K562 (cell line): ENCODE data around the gene ATAD3C. TPM values are rescaled to one million over a fixed set of nuclear protein-coding genes. Genes with fewer than 3 reads are reported as not detected.

Experiments used
- BACH1 ChIP-seq: fragments of 200-800 bp; sonication (Bioruptor generic); IDR thresholded peaks from 2 replicates; pipeline ENCODE4 v1.6.1; 2016; ENCODE audit warnings: missing genetic modification characterization, missing compliant biosample characterization
- CBX8 ChIP-seq: fragments of 200-600 bp; sonication (generic); IDR thresholded peaks from 2 replicates; pipeline ENCODE4 v1.6.1; 2012; ENCODE audit warnings: borderline replicate concordance, mixed run types, low read depth, mild to moderate bottlenecking, moderate library complexity, mixed read lengths, low read length, control low read depth, inconsistent platforms; ENCODE audit not compliant: poor library complexity, severe bottlenecking; ENCODE audit errors: extremely low read depth
- FOSL1 ChIP-seq: fragments of 200-800 bp; sonication (Bioruptor generic); conservative IDR thresholded peaks from 2 replicates; pipeline ENCODE4 v1.6.1; 2016; ENCODE audit warnings: missing genetic modification characterization, missing compliant biosample characterization
- MECOM ChIP-seq: fragments of 250-450 bp; sonication (Bioruptor Pico); IDR thresholded peaks from 2 replicates; pipeline ENCODE4 v1.8.0; 2022; ENCODE audit warnings: inconsistent platforms
- MEF2A ChIP-seq: IDR thresholded peaks from 2 replicates; pipeline ENCODE4 v1.6.1; 2011; ENCODE audit warnings: low read depth, mild to moderate bottlenecking, low read length, moderate library complexity; ENCODE audit not compliant: control insufficient read depth
- SIX5 ChIP-seq, 2 experiments: IDR thresholded peaks; 2 replicates each; pipeline ENCODE4 v1.6.1; 2011; ENCODE audit warnings: low read length in 2 of 2, borderline replicate concordance in 1 of 2, low read depth in 1 of 2, mild to moderate bottlenecking in 1 of 2, moderate library complexity in 1 of 2; ENCODE audit not compliant: insufficient read depth in 1 of 2
- SP2 ChIP-seq: IDR thresholded peaks from 2 replicates; pipeline ENCODE4 v1.6.1; 2011; ENCODE audit warnings: mild to moderate bottlenecking, low read depth, low read length, moderate library complexity; ENCODE audit not compliant: poor library complexity, severe bottlenecking; ENCODE audit errors: extremely low read depth
- SRF ChIP-seq, 2 experiments: fragments of 250-450, 450-650 bp in 1 of 2; sonication (Bioruptor Pico) in 1 of 2; sonication (generic) in 1 of 2; formaldehyde crosslinking; IDR thresholded peaks; 2 replicates each; pipeline versions ENCODE4 v1.5.0 to v1.5.1; 2020 to 2022; ENCODE audit warnings: mild to moderate bottlenecking in 1 of 2, missing genetic modification reagents in 1 of 2
- TFAM ChIP-seq: fragments of 250-450 bp; sonication (Bioruptor Pico); conservative IDR thresholded peaks from 2 replicates; pipeline ENCODE4 v1.5.0; 2021; ENCODE audit warnings: mild to moderate bottlenecking, moderate library complexity
- ZBTB1 ChIP-seq: sonication (generic); formaldehyde crosslinking; IDR thresholded peaks from 2 replicates; pipeline ENCODE4 v1.8.1; 2023; ENCODE audit warnings: missing genetic modification reagents, low read depth, mild to moderate bottlenecking, borderline replicate concordance
- ZNF133 ChIP-seq: fragments of 250-450 bp; sonication (Bioruptor Pico); IDR thresholded peaks from 2 replicates; pipeline ENCODE4 v1.4.0; 2020; ENCODE audit warnings: mild to moderate bottlenecking
- ZNF41 ChIP-seq: fragments of 250-450 bp; sonication (Bioruptor Pico); conservative IDR thresholded peaks from 2 replicates; pipeline ENCODE4 v1.4.0; 2020; ENCODE audit warnings: mild to moderate bottlenecking
- ZNF639 ChIP-seq, 2 experiments: fragments of 200-800 bp in 1 of 2; sonication (Bioruptor generic) in 1 of 2; sonication (generic) in 1 of 2; formaldehyde crosslinking in 1 of 2; IDR thresholded peaks in 1 of 2; conservative IDR thresholded peaks in 1 of 2; 2 replicates each; pipeline versions ENCODE4 v1.5.0 to v1.6.1; 2016 to 2020; ENCODE audit warnings: missing compliant biosample characterization in 1 of 2, missing genetic modification characterization in 1 of 2, missing genetic modification reagents in 1 of 2
- ZNF644 ChIP-seq: fragments of 200-800 bp; sonication (Bioruptor generic); IDR thresholded peaks from 2 replicates; pipeline ENCODE4 v1.6.1; 2016; ENCODE audit warnings: low read depth, missing genetic modification characterization, missing compliant biosample characterization
- polyA plus RNA-seq, 8 experiments: library from polyadenylated mRNA; depleted of rRNA in 4 of 8; stranded (reverse) in 5 of 8; unstranded in 3 of 8; fragments of >200 nt; fragmentation: Nextera tagmentation in 2 of 8; fragmentation: Illumina TruSeq in 1 of 8; extraction: Ambion mirVana in 2 of 8; extraction: Trizol in 1 of 8; gene quantifications; 2 replicates each; pipeline versions ENCODE4 v1.2.1 to v1.2.3, GENCODE V29; 2011 to 2014; ENCODE audit warnings: inconsistent platforms in 1 of 8, missing spikeins in 1 of 8
- total RNA-seq, 7 experiments: library from RNA; depleted of rRNA in 6 of 7; stranded (reverse); fragments of >200 nt in 6 of 7; fragmentation: Illumina TruSeq in 2 of 7; extraction: Trizol in 2 of 7; gene quantifications; 2 replicates each; pipeline versions ENCODE4 v1.2.1 to v1.2.3, GENCODE V29; 2011 to 2021; ENCODE audit warnings: low replicate concordance in 1 of 7
- TF ChIP-seq, protein P1 (sequence below): fragments of 250-450 bp; sonication (Bioruptor Pico); IDR thresholded peaks from 2 replicates; pipeline ENCODE4 v1.4.0; 2020
- TF ChIP-seq, protein P2 (sequence below): sonication (generic); formaldehyde crosslinking; IDR thresholded peaks from 2 replicates; pipeline ENCODE4 v1.8.1; 2023; ENCODE audit warnings: mild to moderate bottlenecking, missing genetic modification reagents

ATAD3C gene
- total and polyA plus RNA-seq, 9 of the 15 experiments (the other 6 are each of a cell fraction or from before 2014, with no cell fraction given), result 0.03 to 0.18 TPM; not detected in 7

DNA sequence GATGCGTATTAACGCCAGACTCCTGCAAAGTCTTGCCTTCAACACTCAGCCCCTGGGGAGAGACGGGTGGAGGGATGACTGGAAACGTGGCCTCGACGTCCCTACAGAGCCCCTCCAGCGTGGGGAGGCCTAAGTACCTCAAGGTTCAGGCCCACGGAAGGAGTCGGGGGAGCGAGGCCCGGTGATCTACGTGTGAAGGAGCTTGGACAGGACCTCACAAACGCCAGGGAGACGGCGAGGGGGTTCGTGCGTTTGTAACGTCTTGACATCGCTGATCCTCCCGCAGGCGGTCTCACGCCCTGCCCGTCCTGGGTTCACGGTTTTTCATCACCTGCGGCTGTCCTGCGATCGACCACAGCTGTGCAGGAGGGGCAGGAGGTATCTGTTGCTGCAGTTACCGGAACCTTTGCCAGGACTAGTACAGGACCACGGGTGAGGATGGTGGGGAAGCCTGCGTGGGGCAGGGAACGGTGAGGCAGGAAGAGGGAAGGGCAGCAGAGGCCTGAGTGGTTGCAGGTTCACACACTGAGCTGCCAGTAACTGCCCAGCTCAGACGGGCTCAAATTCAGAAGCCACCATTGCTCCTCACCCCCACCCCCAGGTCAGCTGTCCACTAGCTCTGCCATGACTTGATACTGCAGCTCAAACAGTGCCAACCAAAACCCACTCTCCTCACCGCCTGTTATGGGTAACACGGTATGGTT is 49.5 kb upstream of the ATAD3C start (continued):
- TF ChIP-seq BACH1 (no peak), ZNF639 (CRISPR knock-in tag; conservative IDR thresholded peaks at IDR 0.05 in 1 of 2, IDR thresholded peaks at IDR 0.05 in 1 of 2) (no peak), ZBTB1 (CRISPR knock-in tag) (no peak), SP2 (no peak), MEF2A (no peak), MECOM (CRISPR knock-in tag) (no peak), SRF (CRISPR knock-in tag; IDR thresholded peaks at IDR 0.05) (0 out of 4 replicates have a peak, but pooled peaks of 1 of the 2 experiments have one; percentile 17), SIX5 (IDR thresholded peaks at IDR 0.05; ENCODE audit: borderline replicate concordance in 1 of 2, insufficient read depth in 1 of 2, low read depth in 1 of 2, low read length in 2 of 2) (no peak), ZNF644 (tag) (no peak), ZNF41 (CRISPR knock-in tag) (no peak), FOSL1 (no peak), TFAM (CRISPR knock-in tag) (no peak), CBX8 (no peak), ZNF133 (CRISPR knock-in tag) (no peak)
- TF ChIP-seq, protein P1, sequence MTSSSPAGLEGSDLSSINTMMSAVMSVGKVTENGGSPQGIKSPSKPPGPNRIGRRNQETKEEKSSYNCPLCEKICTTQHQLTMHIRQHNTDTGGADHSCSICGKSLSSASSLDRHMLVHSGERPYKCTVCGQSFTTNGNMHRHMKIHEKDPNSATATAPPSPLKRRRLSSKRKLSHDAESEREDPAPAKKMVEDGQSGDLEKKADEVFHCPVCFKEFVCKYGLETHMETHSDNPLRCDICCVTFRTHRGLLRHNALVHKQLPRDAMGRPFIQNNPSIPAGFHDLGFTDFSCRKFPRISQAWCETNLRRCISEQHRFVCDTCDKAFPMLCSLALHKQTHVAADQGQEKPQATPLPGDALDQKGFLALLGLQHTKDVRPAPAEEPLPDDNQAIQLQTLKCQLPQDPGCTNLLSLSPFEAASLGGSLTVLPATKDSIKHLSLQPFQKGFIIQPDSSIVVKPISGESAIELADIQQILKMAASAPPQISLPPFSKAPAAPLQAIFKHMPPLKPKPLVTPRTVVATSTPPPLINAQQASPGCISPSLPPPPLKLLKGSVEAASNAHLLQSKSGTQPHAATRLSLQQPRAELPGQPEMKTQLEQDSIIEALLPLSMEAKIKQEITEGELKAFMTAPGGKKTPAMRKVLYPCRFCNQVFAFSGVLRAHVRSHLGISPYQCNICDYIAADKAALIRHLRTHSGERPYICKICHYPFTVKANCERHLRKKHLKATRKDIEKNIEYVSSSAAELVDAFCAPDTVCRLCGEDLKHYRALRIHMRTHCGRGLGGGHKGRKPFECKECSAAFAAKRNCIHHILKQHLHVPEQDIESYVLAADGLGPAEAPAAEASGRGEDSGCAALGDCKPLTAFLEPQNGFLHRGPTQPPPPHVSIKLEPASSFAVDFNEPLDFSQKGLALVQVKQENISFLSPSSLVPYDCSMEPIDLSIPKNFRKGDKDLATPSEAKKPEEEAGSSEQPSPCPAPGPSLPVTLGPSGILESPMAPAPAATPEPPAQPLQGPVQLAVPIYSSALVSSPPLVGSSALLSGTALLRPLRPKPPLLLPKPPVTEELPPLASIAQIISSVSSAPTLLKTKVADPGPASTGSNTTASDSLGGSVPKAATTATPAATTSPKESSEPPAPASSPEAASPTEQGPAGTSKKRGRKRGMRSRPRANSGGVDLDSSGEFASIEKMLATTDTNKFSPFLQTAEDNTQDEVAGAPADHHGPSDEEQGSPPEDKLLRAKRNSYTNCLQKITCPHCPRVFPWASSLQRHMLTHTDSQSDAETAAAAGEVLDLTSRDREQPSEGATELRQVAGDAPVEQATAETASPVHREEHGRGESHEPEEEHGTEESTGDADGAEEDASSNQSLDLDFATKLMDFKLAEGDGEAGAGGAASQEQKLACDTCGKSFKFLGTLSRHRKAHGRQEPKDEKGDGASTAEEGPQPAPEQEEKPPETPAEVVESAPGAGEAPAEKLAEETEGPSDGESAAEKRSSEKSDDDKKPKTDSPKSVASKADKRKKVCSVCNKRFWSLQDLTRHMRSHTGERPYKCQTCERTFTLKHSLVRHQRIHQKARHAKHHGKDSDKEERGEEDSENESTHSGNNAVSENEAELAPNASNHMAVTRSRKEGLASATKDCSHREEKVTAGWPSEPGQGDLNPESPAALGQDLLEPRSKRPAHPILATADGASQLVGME (CRISPR knock-in tag), result 0 out of 2 replicates have a peak, but pooled peaks have one; percentile 15
- TF ChIP-seq, protein P2, sequence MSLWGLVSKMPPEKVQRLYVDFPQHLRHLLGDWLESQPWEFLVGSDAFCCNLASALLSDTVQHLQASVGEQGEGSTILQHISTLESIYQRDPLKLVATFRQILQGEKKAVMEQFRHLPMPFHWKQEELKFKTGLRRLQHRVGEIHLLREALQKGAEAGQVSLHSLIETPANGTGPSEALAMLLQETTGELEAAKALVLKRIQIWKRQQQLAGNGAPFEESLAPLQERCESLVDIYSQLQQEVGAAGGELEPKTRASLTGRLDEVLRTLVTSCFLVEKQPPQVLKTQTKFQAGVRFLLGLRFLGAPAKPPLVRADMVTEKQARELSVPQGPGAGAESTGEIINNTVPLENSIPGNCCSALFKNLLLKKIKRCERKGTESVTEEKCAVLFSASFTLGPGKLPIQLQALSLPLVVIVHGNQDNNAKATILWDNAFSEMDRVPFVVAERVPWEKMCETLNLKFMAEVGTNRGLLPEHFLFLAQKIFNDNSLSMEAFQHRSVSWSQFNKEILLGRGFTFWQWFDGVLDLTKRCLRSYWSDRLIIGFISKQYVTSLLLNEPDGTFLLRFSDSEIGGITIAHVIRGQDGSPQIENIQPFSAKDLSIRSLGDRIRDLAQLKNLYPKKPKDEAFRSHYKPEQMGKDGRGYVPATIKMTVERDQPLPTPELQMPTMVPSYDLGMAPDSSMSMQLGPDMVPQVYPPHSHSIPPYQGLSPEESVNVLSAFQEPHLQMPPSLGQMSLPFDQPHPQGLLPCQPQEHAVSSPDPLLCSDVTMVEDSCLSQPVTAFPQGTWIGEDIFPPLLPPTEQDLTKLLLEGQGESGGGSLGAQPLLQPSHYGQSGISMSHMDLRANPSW, result 0 out of 2 replicates have a peak, but pooled peaks have one; percentile 31
